K562 (cell line): Measurements from ENCODE around the gene WNT7A.

ENCODE experiments used
- CREB1 ChIP-seq, 2 experiments: sonication (generic) in 1 of 2; formaldehyde crosslinking in 1 of 2; IDR thresholded peaks; 2 replicates each; pipeline versions ENCODE4 v1.6.1 to v1.8.0; 2012 to 2022; ENCODE audit warnings: inconsistent platforms in 1 of 2, mild to moderate bottlenecking in 1 of 2, missing genetic modification reagents in 1 of 2, moderate library complexity in 1 of 2
- EGR1 ChIP-seq: fragments of 450-650 bp; conservative IDR thresholded peaks from 2 replicates; pipeline ENCODE4 v1.6.1; 2017; ENCODE audit warnings: mild to moderate bottlenecking
- ELF1 ChIP-seq: fragments of 200-800 bp; sonication (Bioruptor generic); IDR thresholded peaks from 2 replicates; pipeline ENCODE4 v1.6.1; 2016; ENCODE audit warnings: missing genetic modification characterization, missing compliant biosample characterization
- FOSL1 ChIP-seq: fragments of 200-800 bp; sonication (Bioruptor generic); conservative IDR thresholded peaks from 2 replicates; pipeline ENCODE4 v1.6.1; 2016; ENCODE audit warnings: missing genetic modification characterization, missing compliant biosample characterization
- MAZ ChIP-seq, 2 experiments: fragments of 450-650 bp in 1 of 2; sonication (generic) in 1 of 2; formaldehyde crosslinking; IDR thresholded peaks in 1 of 2; conservative IDR thresholded peaks in 1 of 2; 2 replicates each; pipeline versions ENCODE4 v1.4.0 to v1.5.0; 2020; ENCODE audit warnings: mild to moderate bottlenecking in 1 of 2, missing genetic modification reagents in 1 of 2
- RAD21 ChIP-seq, 2 experiments: fragments of 250-450 bp in 1 of 2; fragments of 450-650 bp in 1 of 2; sonication (Bioruptor Pico) in 1 of 2; formaldehyde crosslinking in 1 of 2; IDR thresholded peaks in 1 of 2; conservative IDR thresholded peaks in 1 of 2; 2 replicates each; pipeline versions ENCODE4 v1.4.0 to v1.8.0; 2020 to 2022; ENCODE audit warnings: mild to moderate bottlenecking in 2 of 2, moderate library complexity in 1 of 2
- TAF1 ChIP-seq: IDR thresholded peaks from 2 replicates; pipeline ENCODE4 v1.6.1; 2011; ENCODE audit warnings: mild to moderate bottlenecking, low read length, moderate library complexity; ENCODE audit not compliant: insufficient read depth, control insufficient read depth, severe bottlenecking; ENCODE audit errors: extremely low read depth
- TOE1 ChIP-seq, 2 experiments: fragments of 450-650 bp in 1 of 2; sonication (generic) in 1 of 2; formaldehyde crosslinking in 1 of 2; IDR thresholded peaks; 2 replicates each; pipeline versions ENCODE4 v1.7.1 to v1.8.0; 2016 to 2022; ENCODE audit warnings: borderline replicate concordance in 2 of 2, mild to moderate bottlenecking in 2 of 2, antibody characterized with exemption in 1 of 2, inconsistent platforms in 1 of 2, low read depth in 1 of 2, missing genetic modification reagents in 1 of 2, moderate library complexity in 1 of 2
- ZNF175 ChIP-seq: fragments of 200-800 bp; sonication (Bioruptor generic); IDR thresholded peaks from 2 replicates; pipeline ENCODE4 v1.6.1; 2016; ENCODE audit warnings: low read depth, mild to moderate bottlenecking, missing genetic modification characterization, missing compliant biosample characterization
- TF ChIP-seq, protein P1 (sequence below): sonication (generic); formaldehyde crosslinking; IDR thresholded peaks from 2 replicates; pipeline ENCODE4 v1.8.1; 2023; ENCODE audit warnings: mild to moderate bottlenecking, missing genetic modification reagents
- TF ChIP-seq, protein P2 (sequence below): fragments of 250-450 bp; sonication (Bioruptor Pico); IDR thresholded peaks from 2 replicates; pipeline ENCODE4 v1.5.0; 2021
- TF ChIP-seq, protein P3 (sequence below), 3 experiments: IDR thresholded peaks in 2 of 3; conservative IDR thresholded peaks in 1 of 3; 2 replicates each; pipeline ENCODE4 v1.5.1; 2011 to 2012; ENCODE audit warnings: low read length in 3 of 3, mild to moderate bottlenecking in 3 of 3, control low read depth in 2 of 3, improper control_type of control experiment in 1 of 3, inconsistent platforms in 1 of 3, low read depth in 1 of 3, mixed read lengths in 1 of 3, moderate library complexity in 1 of 3; ENCODE audit not compliant: insufficient read depth in 2 of 3

DNA sequence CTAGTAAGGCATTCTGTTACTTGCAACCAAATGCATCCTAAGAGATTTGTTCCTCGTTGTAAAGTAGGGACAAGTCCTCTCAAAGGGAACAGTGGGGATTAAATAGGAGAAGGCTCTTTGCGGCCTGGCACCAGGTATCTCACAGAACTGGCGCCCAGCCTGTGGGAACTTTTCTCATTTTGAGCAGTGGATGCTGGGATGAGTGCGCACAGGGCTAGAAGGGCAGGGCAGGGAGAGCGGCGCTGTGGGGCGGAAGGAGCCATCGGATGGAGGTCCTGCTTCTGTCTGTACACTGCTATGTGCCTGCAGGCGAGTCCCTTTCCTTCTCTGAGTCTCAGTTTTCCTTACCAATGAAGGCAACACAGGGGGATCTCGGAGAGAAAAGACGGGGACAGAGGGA, 50.6 kb downstream of the WNT7A start:
- TF ChIP-seq, protein P1, sequence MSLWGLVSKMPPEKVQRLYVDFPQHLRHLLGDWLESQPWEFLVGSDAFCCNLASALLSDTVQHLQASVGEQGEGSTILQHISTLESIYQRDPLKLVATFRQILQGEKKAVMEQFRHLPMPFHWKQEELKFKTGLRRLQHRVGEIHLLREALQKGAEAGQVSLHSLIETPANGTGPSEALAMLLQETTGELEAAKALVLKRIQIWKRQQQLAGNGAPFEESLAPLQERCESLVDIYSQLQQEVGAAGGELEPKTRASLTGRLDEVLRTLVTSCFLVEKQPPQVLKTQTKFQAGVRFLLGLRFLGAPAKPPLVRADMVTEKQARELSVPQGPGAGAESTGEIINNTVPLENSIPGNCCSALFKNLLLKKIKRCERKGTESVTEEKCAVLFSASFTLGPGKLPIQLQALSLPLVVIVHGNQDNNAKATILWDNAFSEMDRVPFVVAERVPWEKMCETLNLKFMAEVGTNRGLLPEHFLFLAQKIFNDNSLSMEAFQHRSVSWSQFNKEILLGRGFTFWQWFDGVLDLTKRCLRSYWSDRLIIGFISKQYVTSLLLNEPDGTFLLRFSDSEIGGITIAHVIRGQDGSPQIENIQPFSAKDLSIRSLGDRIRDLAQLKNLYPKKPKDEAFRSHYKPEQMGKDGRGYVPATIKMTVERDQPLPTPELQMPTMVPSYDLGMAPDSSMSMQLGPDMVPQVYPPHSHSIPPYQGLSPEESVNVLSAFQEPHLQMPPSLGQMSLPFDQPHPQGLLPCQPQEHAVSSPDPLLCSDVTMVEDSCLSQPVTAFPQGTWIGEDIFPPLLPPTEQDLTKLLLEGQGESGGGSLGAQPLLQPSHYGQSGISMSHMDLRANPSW (CRISPR knock-in tag), result no peak
- TF ChIP-seq FOSL1 (tag), result no peak
- no peak for TF ChIP-seq CREB1 (IDR thresholded peaks at IDR 0.05)
- TF ChIP-seq CREB1 (CRISPR knock-in tag; IDR thresholded peaks at IDR 0.05), result no peak
- TF ChIP-seq RAD21 (CRISPR knock-in tag; conservative IDR thresholded peaks at IDR 0.05 in 1 of 2, IDR thresholded peaks at IDR 0.05 in 1 of 2), result no peak
- TF ChIP-seq, protein P2, sequence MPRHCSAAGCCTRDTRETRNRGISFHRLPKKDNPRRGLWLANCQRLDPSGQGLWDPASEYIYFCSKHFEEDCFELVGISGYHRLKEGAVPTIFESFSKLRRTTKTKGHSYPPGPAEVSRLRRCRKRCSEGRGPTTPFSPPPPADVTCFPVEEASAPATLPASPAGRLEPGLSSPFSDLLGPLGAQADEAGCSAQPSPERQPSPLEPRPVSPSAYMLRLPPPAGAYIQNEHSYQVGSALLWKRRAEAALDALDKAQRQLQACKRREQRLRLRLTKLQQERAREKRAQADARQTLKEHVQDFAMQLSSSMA (CRISPR knock-in tag), result no peak
- no peak for TF ChIP-seq TOE1 (IDR thresholded peaks at IDR 0.05; ENCODE audit: borderline replicate concordance)
- TF ChIP-seq TOE1 (CRISPR knock-in tag; IDR thresholded peaks at IDR 0.05; ENCODE audit: borderline replicate concordance, low read depth), result no peak
- no peak for TF ChIP-seq TAF1
- TF ChIP-seq ELF1 (tag), result no peak
- TF ChIP-seq, protein P3, sequence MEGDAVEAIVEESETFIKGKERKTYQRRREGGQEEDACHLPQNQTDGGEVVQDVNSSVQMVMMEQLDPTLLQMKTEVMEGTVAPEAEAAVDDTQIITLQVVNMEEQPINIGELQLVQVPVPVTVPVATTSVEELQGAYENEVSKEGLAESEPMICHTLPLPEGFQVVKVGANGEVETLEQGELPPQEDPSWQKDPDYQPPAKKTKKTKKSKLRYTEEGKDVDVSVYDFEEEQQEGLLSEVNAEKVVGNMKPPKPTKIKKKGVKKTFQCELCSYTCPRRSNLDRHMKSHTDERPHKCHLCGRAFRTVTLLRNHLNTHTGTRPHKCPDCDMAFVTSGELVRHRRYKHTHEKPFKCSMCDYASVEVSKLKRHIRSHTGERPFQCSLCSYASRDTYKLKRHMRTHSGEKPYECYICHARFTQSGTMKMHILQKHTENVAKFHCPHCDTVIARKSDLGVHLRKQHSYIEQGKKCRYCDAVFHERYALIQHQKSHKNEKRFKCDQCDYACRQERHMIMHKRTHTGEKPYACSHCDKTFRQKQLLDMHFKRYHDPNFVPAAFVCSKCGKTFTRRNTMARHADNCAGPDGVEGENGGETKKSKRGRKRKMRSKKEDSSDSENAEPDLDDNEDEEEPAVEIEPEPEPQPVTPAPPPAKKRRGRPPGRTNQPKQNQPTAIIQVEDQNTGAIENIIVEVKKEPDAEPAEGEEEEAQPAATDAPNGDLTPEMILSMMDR (IDR thresholded peaks at IDR 0.05 in 2 of 3, conservative IDR thresholded peaks at IDR 0.05 in 1 of 3; ENCODE audit: insufficient read depth in 2 of 3, low read depth in 1 of 3, low read length in 3 of 3), result no peak
- TF ChIP-seq MAZ (CRISPR knock-in tag; conservative IDR thresholded peaks at IDR 0.05 in 1 of 2, IDR thresholded peaks at IDR 0.05 in 1 of 2), result no peak
- no peak for TF ChIP-seq ZNF175 (CRISPR knock-in tag)
- TF ChIP-seq EGR1, result no peak
